GDM1 (cell line): ENCODE data around the gene ETNK2.

Source experiments
- DNase-seq: peaks from one replicate; lab custom pipeline; 2025; lab: John Stamatoyannopoulos, UW

ETNK2 gene

DNA sequence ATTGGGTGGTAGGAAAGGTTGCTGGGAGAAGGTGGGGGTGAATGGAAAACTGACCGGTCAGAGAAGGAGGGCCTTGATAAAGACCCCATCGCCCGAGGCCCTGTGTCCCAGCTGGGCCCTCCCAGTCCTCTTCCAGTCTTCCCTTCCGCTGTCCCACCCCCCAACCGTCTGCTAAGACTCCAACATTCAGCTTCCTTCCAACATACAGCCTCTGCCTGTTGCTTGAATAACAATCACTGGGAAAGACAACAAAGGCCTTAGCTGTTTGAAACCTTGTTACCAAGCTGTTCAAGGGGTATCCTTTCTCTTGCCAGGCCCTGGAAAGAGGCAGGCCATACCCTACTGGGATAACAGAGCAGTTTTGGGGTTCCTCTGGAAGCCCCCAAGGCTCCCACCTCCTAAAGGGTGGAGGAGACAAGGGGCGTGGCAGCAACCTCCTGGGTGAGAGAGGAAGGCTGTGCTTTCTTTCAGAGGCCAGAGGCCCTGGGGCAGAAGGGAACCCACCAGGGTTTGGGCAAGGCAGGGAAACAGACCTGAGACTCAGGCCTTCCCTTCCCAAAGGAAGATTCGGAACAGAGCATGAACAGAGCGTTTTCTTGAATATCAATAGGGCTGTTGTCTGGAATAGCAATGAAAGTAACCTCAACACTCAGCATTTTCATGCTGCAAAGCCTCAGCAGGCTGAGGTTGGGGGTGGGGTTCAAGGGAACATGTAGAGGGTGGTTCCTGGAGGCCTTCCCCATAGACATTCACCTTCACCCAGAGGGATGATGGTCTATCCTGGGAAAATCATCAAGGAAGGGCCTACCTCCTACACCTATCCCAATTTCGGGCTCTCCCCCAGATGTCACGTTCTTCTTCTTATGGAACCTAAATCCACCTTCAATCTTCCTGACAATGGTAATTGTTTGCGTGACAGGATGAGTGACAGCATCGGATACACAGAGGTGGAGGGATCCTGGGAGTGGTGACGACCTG is 4.1 kb downstream of the ETNK2 start:
- DNase-seq = no peak

DNA sequence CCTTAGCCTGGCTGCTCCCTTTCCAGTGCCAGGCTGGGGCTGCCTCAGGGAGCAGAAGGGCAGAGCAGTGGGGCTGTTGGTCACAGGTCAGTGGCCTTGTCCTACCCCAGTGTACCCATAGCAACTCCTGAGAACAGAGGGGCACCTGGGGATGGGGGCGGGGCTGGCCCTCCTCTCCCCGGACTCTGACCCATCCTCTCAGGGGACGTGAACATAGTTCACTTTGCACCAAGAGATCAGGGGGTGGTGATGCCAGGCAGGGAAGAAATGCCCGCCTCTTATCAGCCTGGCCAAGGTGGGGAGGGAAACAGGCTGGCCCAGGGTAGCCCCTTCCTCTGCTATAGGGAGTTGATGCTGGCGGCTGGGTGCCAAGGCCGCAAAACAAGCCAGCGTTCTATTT is 4.9 kb downstream of the ETNK2 start:
- no peak for DNase-seq

DNA sequence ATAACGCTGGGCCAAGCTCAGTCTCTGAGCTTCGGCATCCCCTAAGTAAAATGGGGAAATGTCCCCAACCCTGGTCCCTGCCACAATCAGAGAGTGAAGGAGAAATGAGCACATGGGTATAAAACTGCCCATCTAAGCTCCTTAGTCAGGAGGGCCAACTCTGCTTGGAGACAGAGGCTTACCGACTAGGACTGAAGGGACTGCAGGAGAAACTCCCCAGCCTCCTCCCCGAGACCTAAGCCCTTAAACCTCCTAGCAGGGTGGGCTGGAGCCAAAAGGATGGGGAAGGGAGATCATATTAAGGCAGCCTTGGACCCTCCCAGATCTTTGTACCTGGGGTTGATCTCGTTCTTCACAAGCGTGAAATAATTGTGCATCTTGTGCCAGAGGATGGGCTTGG is 5.5 kb downstream of the ETNK2 start:
- DNase-seq = no peak

DNA sequence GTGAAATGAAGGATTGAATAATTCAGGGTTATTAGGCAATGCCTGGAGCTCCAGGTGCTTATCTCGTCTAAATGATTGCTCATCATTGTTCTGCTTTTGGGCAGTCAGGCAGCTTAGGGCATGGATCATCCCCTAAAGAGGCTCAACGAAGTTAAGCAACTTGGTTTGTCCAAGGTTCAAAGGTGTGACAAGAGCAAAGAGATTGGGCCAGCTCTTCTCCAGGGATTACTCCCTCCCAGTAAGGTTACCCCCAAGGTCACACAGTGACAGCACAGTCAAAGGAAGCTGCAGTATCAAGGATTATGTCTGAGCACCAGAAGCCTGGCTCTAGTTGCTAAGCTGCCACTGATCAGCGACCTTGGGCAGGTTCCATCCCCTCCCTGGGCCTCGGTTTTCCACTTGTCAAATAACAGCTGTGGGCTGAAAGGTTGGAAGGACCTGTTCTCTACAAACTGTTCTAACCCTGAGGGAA is 6.8 kb downstream of the ETNK2 start:
- no peak for DNase-seq

DNA sequence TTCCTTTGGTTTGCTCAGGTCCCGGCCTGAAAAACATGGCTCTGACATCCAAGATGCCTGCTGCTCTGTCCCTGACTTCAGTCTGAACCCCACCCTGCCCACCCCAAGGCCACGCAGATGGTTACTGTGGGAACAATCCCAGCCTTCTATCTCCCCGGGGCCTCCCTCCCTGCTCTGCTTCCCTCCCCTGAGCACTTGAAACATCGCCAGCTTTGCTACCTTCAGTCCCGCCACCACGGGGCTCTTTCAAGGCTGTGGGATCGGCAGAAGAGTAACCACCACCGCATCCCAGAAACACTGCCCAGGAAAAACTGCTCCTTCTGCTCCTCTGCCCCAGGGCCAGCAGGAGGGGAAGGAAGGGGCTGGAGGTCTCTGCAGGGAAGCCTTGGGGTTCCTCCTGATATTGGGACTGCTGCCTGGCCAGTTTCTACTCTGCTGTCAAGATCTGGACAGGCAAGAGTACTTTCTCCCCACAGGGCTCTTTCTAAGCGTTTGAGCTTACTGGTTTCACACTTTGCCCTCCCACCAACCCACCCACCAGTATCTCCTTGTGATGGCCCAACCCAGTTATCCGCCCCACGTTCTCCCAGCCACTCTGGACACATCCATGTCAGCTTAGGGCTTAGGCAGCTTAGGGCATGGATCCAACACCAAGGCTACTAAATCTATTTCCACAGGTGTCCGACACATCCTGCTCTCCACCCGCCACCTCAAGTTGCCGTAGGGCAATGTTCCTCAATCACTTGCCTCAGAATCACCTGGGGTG is 8.4 kb downstream of the ETNK2 start:
- no peak for DNase-seq

DNA sequence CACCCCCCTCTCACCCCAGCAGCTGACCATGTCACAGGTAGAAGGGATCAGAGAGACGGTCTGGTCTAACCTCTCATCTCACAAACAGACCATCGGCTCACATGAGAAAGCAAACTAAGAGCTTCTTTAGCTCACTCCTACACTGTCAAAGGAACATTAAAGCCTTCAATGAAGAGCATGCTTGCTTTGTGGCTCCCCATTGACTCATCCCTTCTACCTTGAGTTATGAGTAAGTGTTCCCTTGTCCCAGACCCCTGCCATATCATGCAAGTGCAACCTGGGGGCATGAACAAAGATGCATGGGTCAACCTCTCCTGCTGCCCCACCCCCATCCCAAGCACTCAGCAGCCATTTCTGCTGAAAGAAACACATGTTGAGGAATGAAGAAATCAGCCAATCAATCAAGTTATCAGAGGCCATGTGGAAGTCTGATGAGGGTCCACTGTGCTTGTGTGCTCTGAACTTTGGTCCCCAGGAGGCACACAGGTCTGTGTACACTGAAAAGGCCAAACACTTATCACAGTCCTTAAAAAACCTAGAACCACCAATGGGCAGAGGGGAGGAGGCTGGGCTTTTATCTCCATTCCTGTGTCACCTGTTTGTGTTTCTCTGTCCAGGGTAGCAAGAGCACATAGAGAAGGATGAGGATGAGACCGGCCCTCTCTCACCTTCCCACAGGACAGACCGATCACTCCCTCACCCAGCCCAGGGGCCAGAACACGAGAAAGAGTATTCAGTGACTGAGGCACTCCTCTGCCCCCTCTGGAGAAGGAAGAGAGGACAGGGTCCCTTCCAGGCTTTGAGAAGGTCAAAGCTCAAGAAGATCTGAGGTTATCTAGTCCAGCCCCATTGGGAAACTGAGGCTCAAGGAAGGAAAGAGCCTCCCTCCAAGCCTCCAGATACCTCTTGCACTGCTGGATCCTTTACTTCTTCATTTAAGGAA is 9.5 kb downstream of the ETNK2 start:
- no peak for DNase-seq

DNA sequence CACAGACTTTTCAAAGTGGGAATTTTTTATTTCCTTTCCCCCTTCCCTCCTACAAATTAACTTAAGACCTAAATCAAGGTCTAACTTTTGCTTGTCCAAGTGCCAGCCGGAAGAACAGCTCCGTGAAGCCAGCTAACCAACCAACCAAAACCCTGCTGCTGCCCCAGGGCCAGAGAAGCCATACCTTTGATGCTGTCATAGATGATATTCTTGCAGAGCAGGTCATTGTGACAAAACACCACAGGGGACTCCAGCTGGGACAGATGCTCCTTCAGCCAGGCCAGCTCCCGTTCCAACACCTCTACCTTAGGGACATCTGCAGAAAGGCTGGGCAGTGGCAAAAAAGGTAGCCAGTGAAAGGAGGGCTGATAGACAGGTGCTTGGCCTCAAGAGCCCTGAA is 10.7 kb downstream of the ETNK2 start:
- no peak for DNase-seq

DNA sequence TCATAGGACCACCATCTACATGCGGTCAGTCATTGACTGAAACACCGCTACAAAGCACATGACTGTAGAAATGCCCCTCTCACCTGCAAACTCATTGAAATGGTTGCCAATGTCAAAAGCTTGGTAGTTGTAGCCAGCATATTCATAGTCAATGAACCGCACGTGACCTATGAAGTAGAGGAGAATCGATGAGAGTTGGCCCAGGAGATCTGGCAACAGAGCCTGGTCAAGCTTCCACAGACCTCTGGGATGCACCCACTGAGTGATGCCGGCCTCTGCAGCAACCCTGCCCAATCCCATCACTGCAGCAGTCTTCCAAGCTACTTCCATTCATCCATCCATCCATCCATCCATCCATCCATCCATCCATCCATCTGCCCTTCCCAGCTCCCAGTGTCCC is 11.9 kb downstream of the ETNK2 start:
- no peak for DNase-seq

DNA sequence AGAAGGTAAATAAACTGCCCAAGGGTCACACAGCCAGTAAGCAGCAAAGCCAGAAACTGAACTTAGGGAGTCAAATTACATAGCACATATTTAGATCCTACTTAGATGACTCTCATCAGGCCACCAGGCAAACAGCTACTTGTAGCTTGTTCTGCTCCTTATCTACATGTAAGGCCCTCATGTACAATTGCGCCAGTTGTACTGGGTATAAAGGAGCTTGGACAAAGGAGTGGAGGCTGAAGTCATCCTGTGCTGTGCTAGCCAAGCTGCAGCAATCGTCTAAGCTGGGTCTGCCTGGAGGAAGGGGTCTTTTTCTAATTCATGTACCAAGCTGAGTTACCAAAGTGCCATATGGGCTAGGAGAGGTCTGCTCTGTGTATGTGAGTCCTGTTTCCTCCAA is 12.8 kb downstream of the ETNK2 start:
- no peak for DNase-seq

DNA sequence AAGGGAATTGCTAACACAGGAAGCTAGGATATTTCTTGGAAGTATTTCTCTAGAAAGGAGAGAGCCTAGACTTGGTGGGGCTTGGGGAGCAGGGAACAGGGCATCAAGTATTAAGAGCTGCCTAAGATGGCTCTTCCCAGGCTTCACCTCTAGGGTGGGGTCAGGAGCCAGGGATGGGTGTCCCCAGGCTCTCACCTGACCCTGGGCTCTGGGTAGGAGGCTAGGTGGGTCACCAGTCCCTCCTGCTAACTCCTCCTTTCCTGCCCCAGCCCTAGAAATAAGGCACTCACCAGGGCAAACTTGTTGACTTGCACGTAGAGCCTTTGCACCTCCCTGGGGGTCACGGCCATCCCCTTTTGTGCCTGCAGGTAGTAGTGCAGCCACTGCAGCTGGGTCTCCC is 15.0 kb downstream of the ETNK2 start:
- DNase-seq = no peak

DNA sequence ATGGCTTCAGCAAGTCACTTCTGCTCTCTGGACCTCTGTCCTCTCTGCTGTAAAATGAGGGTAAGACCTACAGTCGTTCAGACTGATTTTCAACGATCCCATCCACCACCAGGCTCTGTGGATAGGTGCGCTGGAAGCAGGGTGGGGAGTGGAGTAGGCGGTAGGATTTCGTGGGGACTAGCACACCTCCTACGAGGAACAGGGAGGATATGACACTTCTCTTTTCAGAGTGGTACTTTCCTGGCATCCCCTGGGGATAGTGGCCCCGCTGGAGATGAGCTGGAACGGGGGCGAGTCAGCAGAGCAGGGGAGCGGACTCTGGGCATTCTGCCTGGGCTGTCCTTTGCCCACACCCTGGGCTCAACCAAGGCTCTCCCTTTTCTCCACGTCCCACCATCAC is 17.7 kb downstream of the ETNK2 start:
- no peak for DNase-seq

DNA sequence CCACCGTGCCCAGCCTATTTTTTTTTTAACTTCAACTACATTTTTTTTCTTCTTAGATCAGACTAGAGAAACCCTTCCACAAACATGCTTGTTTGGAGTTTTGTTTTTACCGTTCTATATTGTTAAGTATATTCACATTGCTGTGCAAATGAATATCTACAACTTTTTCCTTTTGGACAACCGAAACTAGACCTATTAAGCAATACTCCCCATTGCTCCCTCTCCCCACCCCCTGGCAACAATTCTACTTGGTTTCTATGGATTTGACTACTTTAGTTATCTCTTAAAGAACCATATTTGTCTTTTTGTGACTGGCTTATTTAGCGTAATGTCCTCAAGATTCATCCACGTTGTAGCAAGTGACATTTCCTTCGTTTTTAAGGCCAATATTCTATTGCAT is 19.1 kb downstream of the ETNK2 start:
- DNase-seq = no peak

DNA sequence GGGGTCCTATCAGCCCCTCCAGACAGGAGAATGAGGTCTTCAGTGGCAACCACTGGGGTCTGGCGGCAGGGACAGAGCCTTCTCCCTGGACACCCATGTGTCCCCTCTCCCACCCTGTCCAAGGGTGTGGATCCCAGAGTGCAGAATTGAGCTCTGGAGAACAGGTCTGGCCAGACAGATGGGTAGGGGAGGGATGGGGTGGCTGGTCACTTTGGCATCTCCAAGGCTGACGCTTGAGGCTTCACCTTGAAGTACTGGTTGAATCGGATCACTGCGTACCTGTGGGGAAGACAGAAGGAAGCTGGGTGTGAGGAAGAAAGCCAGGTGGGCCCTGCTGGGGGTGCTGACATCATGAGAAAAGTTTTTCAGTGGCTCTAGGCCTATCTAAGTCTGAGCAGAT is 19.9 kb downstream of the ETNK2 start:
- DNase-seq = no peak

DNA sequence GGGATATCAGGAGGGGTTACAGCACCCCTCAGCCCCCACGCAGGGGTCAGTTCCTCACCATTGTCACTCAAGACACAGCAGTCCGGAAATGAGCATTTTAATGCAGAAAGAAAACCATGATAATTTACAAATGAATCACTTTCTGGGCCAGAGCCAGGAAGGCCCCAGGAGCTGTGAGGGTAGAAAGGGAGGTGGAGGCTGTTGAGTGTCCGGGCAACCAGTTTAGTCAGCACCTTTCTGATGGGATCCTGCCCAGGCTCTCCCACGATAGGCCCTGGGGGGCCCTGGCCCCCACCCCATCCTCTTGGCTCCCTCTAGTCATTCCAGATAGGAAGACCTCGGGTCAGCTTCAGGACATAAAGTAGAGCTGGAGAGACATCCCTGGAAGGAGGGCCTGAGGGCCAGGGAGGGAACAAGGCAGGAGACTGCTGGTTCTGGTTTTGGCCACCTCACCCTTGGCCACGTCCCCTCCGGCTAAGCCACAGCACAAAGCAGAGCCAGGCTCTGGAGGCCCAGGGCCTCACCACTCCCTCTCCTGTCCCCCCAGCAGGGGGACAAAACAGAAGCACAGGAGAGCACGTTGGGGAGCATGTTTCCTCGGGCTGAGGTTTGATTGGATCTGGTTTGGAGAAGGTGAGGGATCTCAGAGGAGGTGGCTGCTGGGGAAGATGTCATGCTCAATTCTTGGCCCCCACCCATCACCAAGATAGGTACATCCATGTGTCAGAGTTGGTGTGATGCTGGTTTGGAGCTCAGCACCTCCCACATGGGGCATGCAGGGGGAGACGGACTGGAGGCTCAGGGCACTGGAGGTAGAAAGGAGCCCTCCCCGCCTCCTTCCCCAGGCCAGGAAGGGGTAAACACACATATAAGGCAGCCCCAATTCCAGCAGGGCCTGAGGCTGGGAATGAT is 20.6 kb downstream of the ETNK2 start:
- no peak for DNase-seq

DNA sequence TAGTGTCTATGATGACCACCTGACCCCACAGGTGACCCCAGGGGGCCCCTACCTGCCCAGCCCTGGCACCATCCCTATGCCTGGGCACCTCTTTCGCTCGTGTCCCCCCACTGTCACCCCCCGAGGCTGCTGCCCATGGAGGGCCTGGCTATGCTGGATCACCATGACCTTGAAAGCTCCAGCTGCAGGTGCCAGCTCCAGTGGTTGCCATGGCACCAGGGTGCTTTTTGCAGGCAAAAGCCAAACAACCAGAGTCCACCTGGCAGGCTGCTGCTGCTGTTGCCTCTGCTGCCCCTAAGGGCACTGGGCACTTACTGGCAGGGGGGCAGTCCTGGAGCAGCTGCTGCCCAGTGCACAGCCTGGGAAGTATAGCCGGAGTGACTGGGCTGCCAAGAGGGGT is 21.7 kb downstream of the ETNK2 start:
- no peak for DNase-seq

DNA sequence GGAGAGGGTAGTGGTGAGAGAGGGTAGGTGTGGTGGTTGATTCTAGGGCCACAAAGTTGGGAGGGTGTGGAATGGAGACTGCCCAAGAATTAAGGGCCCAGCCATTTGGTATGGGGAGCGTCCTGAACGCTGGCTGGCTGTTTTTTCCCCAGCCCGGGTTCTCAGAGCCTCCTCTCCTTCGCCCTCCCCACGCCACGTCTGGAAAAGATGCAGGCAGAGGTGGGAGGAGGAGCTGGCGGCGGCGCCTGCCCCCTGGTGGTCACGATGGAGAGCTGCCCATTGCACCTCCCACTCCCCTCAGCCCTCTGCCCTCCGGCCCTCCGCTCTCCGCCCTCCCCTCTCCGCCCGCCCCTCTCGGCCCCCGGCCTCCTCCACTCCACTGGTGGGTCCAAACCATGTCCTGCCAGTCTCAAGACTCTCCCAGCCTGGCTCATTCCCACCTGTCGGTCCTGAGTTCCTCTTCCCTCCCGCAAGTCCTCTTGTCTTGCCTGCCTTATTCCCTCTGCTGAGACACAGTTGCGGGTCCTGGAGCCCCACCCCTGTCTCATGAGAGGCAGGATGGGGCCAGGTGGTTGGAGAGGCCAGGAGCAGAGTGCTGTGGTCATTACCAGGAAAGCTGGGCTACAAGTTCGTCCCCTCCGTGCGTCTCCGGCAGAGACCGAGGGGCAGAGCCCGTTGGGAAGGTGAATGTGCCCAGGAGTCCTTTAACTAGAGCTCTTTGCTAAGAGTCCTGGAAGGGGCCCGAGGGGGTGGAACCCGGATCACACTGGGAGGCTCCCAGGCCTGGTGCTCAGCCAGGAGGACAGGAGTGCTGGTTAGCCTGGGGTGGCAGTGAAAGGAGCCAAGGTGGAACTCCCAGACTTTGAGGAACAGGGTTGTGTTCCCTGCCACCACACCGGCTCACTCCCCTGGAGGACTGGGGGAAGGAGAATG is 22.6 kb downstream of the ETNK2 start:
- DNase-seq = peak; percentile 51

DNA sequence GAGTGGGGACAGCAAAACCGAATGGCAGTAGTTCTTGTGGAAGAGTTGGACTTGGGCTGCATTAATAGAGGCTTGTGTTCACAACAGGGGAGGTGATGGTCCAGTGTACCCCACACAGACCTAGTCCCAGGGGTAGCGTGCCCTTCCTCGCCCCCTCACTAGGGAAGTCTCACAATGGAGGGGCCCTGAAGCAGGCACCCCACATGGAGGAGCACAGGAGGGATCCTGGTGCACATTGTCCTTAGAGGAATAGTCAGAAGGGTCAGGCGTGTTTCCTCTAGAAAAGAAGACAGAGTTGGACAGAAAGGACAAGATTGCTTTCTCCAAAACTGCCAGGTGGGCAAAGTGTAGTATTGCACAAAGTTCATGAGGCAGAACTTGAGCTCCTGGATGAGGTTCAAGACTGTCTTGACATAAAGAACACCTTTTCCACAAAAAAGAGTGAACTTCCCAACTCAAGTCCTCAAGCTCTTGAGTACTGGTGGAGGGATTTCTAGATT is 23.3 kb downstream of the ETNK2 start:
- no peak for DNase-seq

DNA sequence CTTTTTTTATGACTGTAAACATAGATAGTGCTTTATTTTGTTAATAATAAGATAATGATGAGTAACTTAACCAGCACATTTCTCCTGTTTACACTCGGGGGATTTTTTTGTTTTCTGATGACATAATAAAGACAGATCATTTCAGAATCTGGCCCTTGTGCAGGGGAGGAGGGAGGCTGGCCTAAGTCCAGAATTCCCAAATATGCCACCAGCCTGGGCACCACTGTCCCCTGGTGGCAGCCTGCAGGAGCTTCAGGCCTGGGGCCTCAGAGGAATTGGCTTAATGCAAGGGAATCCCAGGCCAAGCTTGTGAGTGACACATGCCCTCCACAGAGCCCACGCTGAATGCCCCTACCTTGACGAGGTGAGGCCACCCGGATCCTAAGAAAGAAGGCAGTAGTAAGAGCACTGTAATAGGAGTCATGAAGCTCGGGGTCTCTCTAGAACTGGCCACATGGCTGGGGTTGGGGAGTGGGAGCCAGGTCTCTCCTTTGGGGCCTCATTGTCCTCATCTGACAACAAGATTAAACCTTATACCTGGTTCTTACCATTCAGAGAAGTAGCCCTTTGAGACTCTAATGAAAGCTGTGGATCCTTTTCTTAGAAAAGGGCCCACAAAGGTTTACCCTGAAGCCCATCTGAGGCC is 24.1 kb downstream of the ETNK2 start:
- DNase-seq = peak; percentile 43

DNA sequence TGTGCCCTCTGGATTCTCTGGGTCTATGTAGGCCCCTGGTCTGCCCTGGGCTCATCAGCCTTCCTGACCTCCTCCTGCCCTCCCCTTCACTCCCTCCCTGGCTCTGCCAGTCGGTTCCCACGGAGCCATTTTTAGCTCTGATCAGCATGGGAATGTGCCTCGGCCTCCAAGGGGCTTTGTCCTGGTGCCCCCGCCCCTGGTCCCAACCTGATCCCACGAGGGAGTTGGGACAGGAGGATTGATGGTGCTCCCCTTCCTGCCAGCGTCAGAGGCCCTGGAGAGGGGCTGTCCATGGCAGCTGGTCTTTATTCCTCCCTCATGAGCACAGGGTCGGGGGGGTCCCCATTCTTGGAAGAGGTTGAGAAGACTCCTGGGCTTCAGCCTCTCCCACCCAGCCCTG is 24.9 kb downstream of the ETNK2 start:
- DNase-seq = no peak
